NK-92 treated with Interleukin-12 subunit alpha and Interleukin-12 subunit beta, amount 100 ng/mL, for 24 hours (cell line): ENCODE results near the gene LHFPL2.

Experiments used
- DNase-seq: peaks from one replicate; lab custom pipeline; 2025; lab: John Stamatoyannopoulos, UW

LHFPL2 gene

DNA sequence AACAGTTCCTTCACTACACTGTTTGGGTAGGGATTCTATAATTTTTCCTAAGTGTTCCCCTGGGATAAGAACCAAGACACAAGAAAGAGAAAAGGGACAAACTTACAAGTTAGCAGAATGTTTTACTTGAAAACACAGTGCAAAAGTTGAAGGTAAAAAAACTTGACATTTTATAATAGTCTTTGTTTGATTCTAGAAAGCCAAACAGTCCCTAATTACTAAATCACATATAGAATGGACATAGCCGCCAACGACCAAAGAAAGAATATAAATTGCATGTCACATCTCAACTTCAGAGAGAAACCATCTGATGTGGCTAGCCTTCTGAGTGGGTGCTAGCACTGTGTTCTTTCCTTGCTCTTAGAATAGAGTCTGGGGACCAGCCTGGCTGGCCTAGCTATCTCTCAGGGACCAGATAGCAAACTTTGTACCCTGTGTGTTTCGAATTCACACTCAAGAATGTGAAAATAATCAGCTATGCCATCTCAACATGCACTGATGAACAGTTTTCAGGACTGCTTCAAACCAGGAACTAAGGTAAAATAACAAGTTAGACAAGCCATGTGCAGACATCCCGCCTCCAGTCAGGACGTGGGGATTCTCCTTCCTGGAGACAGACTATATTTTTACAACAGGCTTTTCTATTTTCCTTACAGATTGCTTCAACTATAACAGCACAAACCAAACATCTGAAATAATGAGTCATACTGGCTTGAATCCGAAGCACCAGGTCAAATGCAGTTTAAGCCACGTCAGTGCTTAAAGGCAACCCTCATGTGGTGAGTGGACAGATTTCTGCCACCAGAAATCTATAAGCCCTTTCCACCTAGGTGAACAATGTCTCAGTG lies 53.7 kb downstream of the LHFPL2 start:
- DNase-seq = no peak

DNA sequence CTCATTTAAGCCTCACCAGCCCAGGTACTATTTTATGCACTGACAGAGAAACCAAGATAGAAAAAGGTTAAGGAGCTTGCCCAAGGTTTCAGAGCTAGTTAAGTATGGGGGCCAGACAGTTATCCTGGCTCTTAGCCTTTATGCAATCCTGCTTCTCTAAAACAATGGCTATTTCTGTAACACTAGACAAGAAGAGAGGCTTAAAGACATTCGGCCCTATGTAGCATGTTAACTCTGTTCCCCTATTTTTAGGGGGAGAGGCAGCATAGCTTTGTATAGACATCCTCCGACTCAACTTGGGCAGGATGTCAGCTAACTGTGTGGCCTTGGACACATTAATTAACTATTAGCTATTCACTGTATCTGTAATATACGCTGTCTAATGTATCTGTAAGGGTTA lies 54.6 kb downstream of the LHFPL2 start:
- DNase-seq = no peak

DNA sequence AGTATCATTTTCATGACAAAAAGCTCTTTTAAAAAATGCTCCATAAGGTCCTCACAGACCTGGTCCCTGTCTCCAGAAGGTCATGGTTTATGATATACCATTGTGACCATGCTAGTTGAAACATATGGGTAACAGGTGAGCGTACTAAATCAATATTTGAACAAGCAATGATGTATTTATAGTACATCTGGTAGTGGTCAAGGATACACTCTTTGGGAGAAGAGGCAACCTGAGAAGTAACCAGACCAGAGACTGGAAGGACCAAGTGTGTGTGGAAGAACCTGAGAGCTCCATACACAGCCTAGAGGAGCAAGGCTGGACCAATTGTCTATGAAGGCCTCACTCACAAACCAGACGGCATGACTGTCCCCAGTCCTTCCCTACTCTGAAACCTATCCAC lies 55.1 kb downstream of the LHFPL2 start:
- no peak for DNase-seq

DNA sequence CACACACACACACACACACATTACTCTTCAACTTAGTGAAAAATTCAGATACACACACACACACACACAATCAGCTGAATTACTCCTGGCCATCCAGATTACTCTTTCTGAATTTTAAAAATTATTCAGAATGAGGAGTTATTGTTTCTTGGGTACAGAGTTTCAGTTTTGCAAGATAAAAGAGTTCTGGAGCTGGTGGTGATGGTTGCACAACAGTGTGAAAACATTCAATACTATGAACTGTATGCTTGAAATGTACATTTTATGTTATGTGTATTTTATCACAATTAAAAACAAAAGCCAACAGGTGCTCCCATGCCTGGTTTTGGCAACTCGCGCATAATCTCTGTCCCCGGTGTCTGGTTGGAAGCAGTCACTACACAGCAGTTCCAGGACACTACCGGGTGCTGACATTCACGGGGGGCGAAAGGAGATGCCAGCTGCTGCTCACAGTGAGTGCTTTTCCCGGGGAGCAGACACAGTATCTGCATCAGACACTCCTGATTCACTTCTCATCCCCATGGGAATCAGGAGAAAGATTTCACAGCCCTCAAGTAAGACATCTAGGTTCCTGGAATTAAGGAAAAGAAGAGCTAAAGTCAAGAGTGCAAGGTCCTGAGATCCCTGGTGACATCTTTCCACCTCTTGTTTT lies 55.7 kb downstream of the LHFPL2 start:
- DNase-seq = no peak

DNA sequence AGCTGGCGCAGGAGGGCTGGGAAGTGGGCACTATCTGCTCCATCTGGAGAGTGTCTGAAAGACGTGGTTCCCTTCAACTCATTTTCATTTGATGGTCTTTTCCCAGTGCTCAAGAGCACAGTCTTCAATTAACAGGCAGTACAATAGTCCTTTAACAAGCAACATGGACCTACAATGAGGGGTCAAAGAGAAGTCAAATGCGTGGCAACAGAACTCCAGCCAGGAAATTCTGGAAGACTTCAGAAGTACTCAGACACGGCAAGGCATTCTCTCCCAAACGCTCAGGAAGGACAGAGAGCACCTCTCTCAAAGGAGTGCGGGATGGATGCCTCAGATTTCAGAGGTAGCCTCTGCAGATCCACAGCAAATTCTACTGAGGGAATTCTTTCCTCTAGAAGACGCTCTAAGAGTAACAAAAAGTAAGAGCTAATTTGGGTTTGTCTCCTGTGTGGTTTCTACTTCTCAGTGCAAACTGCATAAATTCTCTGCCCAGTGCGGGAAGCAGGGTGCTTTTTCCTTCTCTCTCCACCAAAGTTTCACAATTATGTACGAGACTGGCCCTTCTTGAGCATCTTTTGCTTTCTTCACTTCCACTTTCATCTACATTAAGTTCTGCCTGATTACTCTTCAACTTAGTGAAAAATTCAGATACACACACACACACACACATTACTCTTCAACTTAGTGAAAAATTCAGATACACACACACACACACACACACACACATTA lies 56.4 kb downstream of the LHFPL2 start:
- DNase-seq = no peak

DNA sequence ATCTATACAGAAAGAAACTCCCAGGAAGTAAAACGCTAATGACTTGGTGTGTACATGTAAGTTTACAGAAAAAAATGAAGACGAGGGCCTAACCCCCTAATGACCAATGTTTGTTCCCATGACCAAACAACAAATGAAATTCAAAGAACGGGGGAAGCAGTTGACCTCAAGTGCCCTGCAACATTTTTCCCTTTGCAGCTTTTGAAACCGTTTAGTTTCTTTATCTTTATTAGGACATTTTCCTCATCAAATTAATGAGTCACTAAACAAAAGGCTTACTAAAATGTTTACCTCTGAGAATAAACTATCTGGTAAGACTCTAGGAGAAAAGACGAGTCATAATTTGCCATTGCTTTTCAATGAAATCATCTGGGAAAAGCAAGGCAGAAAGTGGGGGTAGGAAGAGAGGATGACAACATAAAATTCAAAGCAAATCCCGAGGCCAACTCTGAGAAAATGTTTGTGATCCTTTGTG lies 57.4 kb downstream of the LHFPL2 start:
- DNase-seq = no peak

DNA sequence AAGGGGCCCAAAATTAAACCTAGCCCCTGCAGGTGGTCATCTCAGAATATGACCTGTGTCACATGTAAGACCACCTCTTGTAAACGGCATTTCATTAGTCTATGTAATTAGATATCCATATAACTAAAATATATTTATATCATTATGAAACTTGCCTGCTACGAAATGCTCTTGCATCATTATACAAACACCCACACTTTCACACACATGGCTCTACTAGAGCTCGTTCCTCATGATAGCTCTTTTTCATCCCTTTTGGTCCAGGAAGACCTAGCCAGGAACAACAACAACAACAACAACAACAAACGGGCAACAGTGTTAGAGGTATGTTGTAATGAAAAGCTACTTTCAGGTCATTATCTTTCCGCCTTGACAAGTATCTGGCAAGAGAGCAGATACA lies 58.6 kb downstream of the LHFPL2 start:
- no peak for DNase-seq

DNA sequence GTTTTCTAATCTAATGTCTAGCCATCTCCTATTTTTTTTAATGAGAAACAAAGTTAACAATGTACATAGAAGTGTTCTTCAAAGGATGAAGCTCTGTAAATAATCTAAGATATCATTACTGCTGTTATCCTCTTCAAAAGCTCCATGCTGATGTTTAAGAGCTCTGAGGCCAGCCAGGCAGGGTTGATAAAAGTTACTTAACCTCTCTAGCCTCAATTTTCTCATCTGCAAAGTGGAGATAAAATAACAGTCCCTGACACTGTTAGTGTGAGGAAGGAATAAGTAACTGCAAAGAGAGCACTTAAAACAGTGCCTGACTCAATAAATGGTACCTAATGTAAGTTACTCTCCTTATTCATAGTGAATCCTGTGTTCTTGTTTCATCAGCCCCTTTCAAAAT lies 60.1 kb downstream of the LHFPL2 start:
- no peak for DNase-seq

DNA sequence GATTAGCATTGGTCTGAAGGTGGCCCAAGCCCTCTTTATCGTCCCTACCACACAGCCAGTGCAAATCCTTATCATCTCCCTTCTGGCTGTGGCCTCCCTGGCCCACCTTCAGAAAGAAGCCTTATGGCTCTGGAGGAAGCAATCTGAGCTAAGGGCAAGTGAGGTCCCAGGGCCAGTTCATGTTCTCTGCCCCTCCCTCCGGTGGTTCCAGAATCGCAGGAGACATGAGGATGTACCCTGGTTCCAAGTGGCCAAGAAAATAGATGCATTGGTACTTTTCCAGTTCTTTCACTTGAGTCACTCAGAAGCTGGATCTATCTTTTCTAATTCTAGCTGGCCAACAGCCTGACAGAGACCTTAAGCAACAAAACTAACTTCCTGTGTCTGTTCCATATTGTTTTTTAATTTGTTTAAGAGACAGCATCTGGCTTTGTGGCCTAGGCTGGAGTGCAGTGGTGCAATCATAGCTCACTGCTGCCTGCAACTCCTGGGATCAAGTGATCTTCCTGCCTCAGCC lies 60.7 kb downstream of the LHFPL2 start:
- no peak for DNase-seq

DNA sequence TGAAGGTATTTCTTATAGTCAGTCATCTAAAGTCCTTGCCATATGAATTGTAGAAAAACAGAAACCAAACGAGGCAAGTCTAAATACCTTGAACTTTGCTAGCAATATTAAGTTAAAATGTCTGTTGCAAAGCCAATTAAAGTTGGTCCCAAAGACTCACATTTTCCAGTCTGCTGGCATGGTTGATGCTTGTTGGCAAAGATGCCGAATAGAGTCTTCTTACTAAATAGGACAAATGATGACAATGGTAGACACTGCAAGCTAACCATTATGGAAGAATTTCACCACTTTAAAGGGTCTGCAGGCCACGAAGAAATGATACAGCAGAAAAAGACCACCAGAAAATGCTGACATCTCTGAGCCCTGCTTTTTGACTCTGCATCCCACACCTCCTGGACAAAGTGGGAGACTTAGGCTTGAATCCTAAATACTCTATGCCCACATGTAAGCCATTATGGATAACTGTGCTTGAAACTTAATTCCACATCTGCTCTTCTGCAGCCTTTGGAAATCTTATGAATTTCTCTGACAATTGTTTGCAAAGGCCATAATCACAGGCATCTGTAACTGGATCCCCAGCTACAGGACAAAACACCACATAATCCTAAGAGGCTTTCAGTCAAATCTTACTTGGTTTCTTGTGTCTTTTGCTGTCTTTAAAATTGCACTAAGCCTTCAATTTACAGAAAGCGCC lies 61.3 kb downstream of the LHFPL2 start:
- DNase-seq = no peak

DNA sequence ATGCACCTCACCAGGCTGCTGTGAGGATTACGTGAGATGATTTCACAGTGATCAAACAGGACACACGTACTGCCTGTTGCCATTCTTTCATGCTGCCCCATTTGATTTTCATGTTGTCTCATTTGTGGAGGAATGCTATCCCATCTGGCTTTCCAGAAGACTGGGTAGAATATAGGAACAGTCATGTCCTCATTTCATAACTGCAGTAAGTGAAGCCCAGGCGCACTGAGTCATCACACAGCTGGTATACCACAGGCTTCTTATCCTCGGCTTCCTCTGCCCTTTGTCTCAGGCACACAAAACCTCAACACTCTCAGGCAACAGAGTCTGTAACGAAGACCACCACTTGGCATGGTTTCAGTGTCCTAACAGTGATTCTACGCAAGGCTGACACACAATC lies 62.3 kb downstream of the LHFPL2 start:
- peak; percentile 16 for DNase-seq

DNA sequence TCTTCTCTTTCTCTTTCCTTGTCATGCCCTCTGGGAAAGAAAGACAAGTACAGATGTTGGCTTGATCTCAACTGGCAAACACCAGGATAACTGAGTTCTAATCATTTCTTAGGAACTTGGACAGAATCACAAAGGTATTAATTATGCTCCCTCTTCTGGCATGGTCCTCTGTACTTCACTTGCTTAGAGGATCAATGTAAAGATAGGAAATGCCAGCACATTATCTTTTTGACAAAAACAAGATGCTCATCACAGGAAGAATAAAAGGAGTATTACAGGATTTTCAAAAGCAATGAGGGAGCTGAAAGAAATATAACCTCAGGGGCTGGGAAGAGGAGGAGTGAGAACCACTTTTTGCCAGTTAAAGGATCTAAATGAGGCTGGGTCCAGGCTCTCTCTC lies 70.6 kb downstream of the LHFPL2 start:
- no peak for DNase-seq

DNA sequence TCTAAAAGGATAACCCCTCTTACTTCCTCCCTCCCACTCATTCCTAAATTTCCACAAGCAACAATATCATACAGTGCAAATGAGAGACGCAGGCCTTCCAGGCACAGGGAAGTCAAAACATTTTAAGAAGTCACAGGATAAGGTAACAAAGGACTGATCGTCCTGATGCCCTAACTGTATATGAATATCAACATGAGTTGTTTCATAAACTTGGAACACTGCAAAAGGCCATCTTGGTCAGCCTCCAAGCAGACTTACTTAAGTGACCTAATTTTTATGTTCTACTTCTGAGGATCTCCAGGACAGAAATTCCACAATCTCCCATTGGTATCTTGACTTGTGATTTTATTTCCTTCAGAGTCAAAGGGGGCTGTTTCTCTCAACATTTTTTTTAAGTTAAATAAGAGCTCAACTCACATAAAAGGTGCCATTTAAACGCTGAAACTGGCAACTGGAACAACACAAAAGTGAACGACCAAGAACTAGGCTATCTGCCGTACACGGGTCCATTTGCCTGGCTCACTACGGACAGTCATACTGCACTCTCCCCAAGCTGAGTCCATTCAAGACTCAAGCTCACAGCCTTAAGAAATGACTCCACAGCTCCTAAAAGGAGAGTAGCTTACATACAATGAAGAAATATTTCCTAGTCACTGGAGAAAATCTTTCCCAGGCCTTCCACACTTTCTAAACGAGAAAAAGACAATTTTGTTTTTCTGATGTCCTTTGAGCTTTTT lies 71.3 kb downstream of the LHFPL2 start:
- no peak for DNase-seq

DNA sequence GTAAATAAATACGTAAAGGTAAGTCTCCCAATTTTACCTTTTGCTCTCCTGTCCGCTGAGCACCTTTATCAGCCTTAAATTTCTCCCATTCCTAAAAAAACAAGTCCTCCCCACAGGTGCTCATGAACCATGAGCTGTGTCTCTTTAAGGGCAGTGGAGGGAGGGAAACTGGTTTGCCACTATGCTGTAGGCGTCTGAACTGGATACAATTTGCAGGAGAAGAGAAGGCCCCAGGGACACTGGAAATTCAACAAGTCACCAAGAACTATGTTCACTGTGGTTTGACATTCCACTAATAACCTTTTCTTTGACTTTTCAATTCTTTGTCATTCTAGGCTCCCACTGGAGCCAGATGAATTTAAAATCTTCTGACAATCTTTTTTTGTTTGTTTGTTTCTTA lies 72.2 kb downstream of the LHFPL2 start:
- no peak for DNase-seq

DNA sequence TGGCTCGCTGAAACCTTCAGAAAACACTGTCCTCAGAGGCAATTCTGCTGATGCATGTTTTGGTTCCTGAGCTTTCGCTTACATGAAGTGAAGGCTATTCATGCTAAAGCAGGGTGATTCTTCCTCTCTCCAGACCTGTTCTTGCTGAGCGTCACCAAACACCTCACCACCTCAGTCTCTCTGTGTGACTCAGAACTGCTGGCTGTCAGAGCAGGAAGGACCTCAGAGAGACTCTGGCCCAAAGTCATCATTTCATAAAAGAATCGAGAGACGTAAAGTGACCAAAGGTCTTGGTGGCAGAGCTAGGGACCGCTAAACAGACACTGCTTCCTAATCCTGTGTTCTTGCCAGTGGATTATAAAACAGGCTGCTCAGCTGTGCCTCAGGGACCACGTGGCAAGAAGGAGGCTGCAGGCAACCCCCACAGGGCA lies 73.8 kb downstream of the LHFPL2 start:
- DNase-seq = no peak

DNA sequence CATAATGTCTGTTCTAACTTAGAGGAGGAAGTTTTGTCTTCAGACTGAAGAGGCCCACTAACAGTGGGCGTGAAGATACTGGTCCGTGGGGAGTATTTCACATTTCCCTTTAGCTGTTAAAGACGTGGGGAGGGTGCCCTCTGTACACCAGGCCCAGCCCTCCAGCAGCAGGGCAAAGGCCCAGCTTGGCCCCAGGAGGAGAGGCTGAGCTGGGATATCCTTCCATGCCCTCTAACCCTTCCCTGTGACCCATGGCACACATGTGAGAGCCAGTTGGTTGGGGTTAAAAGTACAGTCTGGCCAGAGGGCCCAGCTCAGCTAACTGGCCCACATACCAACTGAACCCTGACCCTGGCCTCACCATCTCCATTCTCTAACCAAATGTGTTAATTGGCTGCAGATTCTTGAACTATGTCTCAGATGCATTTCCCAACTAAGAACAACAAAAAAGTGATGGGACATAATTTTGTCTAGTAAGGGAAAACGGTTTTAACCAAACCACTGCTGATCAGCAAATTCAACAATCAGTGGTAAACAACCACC lies 74.4 kb downstream of the LHFPL2 start:
- DNase-seq = no peak

DNA sequence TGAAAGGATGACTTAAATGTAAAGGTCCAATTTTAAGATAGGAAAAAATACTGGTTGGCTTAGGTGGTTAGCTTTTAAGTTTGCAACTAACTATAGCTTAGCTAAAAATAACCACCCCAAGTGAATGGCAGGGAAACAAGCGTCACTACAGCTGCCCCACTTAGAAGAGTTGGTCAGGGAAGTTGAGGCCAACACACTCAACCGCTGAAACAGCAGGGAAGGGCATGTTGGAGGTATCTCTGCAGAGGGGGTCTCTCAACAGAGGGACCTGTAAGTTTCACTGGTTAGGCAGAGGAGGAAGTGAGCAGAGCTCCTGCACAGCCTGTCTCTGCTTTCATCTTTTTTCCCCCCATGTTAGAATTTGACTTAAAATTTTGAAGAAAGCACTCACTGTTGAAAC lies 75.3 kb downstream of the LHFPL2 start:
- no peak for DNase-seq

DNA sequence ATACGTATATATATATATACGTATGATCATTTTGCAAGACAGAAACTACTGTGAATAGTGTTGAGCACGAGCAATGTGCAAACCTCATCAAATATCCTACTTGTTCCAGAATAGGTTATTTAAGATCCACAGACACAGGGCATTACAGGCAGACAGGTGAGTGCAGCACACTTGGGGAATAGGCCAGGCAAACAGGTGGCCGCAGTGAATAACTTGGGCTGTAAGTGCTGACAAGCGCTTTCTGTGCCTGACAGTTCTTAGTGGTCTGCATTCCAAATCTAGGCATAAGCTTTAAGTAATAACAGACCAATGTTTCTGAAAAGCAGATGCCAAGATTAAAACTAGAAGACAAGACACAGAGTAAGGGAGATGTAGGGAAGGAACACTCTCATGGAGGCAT lies 77.9 kb downstream of the LHFPL2 start:
- DNase-seq = no peak

DNA sequence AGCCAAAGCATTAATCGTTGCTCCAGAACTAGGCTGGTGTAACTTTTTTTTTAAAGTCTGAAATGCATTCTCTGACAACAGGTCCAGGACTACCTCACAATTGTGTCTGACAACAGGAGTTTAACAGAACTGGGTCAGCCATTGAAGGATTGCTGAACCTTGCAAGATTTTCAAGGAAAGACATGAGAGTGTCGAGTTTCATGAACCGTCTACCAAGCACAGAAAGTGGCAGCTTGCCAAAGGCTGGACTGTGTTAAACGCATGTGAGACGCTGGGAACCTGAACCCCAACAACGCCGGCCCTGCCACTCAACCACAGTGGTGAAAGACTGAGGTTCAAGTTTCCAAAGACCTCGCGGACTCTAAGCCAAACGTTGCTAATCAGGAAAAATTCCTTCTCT lies 79.1 kb downstream of the LHFPL2 start:
- no peak for DNase-seq

DNA sequence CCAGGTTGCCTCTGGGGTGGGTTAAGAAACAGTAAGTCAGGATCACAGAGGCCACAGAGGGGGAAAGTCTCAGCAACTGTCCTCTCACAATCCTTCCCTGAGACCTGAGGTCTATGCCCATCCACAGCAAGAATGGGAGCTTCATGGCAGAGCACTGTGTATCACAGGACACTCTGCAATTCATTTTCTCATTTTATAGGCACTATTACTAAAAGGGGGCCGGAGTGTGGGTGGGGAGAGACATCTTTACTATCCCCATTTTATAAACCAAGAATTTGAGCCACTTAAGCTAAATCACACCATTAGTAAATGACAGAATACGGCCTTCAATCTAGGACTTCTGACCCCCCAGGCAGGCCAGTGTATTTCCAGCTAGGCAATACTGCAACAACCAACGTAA lies 79.9 kb downstream of the LHFPL2 start:
- DNase-seq = no peak

DNA sequence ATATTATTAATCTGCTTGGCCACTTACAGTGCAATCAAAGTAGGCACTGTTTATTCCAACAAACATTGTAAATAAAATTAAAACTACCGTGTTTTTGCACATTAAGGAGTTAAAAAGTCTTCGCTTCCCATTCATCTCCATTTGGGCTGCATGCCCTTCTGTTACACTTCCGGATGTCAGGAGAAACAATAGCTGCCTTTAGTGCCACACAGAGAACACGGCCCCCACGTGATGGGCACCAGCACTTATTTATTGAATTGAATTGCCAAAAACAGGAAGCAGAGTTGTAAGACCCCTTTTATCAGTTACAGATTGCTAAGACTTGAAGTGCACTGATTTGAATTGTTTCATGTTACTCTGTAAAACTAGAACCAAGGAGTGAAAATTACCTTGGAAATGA lies 80.4 kb downstream of the LHFPL2 start:
- DNase-seq = no peak
